NCI-H2227 (cell line): ENCODE data around the gene GPR35.

Experiments
- DNase-seq: peaks from one replicate; lab custom pipeline; 2025; ENCODE audit not compliant: unreplicated experiment; lab: John Stamatoyannopoulos, UW

GPR35 gene

DNA sequence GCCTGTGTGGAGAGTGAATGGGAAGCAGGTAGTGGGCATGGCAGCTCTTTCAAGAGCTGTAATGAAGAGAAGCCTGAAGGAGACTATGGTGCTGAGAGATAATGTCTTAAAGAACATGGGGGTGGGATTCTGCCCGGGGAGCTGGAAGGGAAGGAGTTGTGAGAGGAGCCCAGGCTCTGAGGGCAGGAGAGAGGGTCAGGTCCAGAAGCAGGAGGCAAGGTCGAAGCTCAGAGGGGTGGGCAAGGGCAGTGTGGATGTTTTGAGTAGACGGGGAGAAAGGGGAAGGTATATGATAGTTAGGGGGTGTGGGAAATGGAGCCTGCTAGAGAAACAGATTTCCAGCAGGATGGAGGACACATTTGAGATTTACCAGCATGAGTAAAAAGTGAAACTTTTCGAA lies 36.6 kb upstream of the GPR35 start:
- no peak for DNase-seq

- DNase-seq: no peak
These were observed 35.9 kb upstream of the GPR35 start for GRCh38 chr2:240589375-240589774.

- no peak for DNase-seq
These were observed 35.3 kb upstream of the GPR35 start for GRCh38 chr2:240589850-240590525.

DNA sequence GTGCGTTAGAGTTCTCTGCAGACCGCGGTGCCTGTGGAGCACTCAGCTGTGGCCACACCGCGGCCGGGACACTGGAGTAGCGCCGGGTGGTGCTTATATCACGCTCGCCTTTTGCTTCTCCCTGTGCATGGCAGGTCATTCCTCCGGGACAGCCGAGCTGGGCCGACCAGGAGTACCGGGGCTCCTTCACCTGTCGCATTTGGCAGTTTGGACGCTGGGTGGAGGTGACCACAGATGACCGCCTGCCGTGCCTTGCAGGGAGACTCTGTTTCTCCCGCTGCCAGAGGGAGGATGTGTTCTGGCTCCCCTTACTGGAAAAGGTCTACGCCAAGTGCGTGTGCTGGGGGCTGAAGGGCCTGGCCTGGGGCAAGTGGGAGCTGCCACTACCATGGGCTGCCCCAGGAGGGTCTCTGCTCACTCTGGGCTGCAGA lies 34.6 kb upstream of the GPR35 start:
- DNase-seq: no peak

GRCh38 chr2:240591226-240591625 lies 34.1 kb upstream of the GPR35 start:
- DNase-seq: no peak

- DNase-seq: no peak
These were observed 33.5 kb upstream of the GPR35 start for GRCh38 chr2:240591784-240592183.

DNA sequence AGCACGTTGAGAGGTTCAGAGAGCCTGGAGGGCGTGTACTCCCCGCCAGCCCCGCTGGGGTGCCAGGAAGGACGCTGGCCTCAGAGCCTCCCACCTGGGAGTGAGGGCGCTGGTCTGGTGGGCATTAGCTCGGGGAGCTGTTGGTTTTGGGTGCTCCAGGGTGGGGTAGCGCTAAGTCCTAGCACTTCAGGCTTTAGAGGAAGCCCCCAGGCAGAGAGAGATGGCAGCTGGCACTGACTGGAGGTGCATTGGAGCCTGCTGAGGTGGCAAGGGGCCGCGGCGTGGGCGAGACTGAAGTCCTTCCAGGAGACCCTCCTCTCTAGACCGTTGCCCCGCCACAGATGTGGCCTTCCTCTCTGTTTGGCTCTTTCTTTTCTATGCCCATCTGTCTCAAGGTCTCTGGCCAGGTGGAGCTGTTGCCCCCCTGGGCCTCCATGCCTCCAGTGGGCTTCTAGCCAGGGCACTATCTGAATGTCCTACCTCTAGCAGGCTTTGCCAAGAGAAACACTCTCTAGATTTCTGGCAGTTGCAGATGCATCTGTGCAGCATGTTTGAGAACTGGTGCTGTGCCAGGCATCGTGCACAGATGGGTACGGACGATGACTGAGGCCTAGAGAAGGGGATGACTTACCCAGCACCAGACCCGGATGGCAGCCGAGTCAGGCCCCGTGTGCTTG lies 32.1 kb upstream of the GPR35 start:
- no peak for DNase-seq

DNA sequence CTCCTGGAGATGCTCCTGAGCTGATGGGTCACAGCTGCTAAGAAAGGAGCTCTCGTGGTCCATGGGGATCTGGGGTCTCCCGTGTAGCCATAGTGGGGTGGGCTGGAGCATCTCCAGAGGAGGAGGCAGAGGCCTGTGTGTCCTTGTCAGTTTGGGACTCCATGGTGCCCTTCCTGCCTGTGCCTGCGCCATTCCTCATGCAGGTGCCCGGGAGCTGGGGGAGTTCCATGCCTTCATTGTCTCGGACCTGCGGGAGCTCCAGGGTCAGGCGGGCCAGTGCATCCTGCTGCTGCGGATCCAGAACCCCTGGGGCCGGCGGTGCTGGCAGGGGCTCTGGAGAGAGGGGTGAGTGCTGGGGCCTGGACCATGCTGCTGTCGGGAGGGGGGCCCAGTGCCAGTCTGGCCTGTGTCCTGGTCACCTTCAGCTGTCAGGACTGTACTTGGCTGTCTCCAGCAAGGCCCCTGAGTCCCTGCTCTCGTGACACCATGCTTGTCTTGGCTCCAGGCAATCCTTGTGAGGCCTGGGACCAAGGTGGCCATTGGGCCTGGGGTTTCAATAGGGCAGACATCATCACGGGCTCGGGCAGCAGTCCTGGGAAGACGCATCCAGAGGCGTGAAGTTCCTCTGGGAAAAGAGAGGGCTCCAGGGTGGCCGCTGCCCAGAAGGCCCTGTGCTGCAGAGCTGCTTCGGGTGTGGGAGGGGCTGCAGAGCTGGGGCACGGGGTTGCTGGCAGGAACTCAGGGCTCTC lies 31.4 kb upstream of the GPR35 start:
- no peak for DNase-seq

- DNase-seq: no peak
These were observed 30.5 kb upstream of the GPR35 start for GRCh38 chr2:240594511-240595380.

DNA sequence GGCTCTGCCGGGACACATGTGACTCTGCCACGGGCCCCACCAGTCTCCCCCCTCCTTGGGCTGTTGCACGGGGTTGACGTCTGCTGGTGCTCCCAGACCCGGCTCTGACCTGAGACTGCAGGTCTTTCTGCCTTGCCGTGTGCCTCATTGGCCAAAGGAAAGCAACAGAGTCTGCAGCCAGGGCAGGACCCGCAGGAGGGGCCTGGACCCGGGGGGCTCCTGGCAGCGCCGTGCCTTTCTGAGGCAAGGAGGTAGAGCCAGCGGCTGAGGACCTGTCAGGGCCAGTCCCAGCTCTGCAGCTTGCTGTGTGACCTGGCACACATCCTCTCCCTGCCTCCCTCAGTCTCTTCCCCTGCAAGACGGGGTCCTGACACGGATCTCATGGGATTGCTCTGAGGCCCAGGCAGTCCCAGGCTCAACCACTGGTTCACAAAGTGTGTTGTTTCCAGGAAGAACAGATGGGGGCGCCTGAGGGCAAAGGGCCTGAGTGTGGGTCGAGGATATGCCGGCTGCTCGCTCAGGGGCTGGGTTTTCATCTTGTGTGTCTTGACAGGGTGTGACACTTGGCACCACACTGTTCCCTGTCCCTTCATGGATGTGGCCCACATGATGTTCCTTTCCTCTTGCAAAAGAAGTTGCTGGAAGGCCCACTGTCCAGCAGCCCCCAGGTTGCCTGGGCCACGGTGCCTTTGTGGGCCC lies 29.8 kb upstream of the GPR35 start:
- peak; percentile 10 for DNase-seq

GRCh38 chr2:240596080-240596460 lies 29.2 kb upstream of the GPR35 start:
- no peak for DNase-seq

DNA sequence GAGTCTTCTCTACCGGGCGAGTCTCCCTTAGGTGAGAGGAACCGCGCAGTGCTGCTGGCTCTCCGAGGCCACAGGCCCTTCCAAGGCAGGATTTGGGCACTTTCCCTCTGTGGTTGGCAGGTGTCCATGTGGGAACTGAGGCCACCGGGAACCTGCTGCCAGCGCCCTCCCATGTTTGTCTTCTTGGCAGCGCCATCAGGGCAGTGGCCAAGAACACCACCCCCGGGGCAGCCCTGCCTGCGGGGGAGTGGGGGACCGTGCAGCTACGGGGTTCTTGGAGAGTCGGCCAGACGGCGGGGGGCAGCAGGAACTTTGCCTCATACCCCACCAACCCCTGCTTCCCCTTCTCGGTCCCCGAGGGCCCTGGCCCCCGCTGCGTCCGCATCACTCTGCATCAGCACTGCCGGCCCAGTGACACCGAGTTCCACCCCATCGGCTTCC lies 28.8 kb upstream of the GPR35 start:
- DNase-seq: no peak

GRCh38 chr2:240597054-240597418 lies 28.2 kb upstream of the GPR35 start:
- DNase-seq: no peak

DNA sequence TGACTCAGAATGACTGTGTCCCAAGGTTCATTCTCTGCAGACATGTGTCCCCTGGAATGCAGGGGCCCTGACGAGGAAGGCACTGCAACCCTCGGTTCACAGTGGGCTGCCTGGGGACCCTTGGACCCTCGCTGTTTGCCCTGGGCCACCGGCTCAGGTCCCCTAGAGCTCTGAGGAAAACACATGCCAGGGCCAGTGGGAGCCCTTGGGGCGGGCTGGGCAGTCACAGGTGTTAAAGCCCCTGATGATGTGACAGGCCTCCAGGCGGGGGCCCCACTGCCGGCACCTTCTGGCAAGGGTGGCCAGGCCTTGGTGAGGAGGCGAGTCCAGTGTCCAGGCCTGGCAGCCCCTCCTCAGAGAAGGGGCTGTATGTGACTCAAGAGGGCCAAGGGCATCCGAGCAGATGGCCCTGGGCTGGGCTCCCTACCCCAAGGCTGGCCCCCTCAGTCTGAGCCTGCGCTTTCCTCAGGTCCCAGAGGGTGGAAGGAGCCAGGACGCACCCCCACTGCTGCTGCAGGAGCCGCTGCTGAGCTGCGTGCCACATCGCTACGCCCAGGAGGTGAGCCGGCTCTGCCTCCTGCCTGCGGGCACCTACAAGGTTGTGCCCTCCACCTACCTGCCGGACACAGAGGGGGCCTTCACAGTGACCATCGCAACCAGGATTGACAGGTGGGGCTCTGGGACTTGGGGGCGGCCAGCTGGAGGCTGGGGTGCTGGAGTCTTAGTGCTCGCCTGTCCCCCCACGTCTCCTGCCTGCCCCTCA lies 27.7 kb upstream of the GPR35 start:
- DNase-seq: no peak

DNA sequence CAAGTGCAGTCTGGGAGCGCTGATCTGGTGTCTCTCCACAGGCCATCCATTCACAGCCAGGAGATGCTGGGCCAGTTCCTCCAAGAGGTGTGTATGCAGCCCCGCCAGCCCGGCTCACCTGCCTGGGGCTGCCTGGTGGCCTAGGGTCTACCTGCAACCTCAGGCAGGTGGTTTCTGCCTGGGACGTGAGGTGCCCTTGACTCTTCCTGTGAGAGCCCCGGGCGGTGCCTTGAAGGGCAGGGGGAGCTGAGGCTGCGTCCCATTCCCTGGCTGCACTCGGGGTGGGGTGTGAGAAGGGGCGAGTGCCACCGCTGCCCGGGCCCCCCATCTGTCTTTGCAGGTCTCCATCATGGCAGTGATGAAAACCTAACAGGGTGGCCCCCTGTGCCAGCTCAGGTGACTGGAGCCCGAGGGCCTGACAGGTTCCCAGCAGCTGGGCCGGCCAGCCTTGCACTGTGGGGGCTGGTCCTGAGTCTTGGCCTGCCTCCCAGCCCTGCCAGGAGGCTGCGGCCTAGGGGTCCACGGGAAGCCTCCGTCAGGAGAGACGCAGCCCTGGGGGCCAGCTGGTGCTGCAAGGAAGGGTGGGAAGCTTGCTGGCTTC lies 26.9 kb upstream of the GPR35 start:
- no peak for DNase-seq

- no peak for DNase-seq
These were observed 26.1 kb upstream of the GPR35 start for GRCh38 chr2:240599141-240599583.

GRCh38 chr2:240600451-240600961 lies 24.8 kb upstream of the GPR35 start:
- DNase-seq: no peak

DNA sequence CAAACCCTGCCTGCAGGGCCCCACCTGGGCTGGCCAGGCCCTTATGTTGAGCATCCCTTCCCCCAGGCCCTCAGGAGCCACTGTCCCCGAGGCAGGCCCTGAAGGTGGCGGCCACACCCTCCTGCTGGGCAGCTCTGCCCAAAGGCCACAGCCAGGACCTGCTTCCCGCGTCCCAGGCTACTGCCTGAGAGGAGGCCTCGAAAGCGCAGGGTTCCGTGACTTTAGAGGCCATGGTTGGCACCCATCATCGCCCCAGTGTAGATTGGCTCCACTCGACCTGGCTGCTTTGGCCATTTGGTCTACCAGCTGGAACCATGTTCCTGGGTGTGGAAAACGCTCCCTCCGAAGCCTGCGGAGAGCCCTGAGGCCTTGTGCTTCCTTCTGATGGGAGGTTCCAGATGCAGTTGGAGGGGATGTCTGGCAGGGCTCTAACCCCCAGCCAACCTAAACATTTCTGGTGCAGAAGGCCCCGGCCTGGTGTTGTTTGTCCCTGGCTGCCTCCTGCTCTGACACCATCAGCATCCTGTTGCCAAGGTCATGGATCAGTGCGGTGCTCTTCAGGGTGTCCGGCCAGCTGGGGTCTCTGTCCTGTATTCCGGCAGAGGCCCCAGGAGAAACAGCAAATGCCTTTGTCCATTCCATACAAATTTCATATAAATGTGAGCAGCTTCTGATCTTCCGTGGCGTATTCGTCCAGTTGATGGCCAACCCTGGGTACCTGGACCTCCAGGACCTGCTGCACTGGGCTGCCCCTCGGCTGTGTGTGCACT lies 24.0 kb upstream of the GPR35 start:
- DNase-seq: no peak

DNA sequence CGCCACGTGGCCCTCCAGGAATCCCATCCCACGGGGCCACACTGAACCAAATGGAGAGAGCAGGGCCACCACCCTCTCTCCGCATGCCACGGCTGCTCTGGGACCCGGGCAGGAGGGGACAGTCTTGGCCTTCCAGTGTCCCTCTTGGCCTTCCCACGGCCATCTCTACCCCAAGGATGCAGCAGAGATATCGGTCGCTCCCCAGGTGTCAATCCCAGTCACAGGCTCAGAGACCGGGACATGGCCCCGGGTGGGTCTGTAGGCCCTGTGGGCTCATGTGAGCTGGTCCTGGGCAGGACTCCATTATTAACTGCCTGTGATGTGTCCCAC lies 23.5 kb upstream of the GPR35 start:
- no peak for DNase-seq
